HG03066 (cell line): ENCODE results near the gene CHCHD5.

Source experiments
- ATAC-seq: cut with Tn5 transposase; IDR thresholded peaks from one replicate; pipeline ENCODE4 v1.9.1; 2021; ENCODE audit warnings: low read depth; ENCODE audit not compliant: unreplicated experiment

CHCHD5 gene

DNA sequence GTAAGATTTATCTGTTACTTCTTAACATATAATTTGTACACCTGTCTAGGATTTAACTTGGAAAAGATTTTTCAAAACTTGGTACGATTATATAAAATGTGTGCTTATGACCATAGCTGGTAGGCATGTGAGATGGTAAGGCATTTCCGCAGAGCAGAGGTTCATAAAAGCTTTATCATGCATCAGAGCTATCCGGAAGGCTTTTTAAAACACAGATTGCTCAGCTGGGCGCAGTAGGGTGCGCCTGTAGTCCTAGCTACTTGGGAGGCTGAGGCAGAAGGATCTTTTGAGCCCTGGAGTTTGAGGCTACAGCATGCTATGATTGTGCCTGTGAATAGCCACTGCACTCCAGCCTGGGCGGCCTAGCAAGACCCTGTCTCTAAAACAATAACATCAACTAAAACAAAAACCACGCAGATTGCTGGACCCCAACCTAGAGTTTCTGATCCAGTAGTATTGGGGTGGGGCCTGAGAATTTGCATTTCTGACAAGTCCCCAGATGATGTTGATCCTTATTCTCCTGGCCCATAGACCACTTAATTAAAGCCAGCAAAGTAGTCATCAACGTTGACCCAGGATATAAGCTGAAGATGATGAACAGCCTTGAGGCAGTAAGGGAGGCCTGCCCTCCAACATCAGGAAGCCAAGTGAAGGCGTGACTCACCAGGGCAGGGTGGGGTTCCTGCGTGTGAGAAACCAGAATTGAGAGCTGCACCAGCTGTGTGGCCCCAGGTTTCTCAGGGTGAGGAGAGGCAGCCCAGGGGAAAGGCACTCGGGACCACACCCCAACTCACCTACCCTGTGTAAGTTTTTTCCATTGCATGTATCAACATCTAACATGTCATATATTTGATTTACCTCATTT lies 39.7 kb downstream of the CHCHD5 start:
- ATAC-seq, result no peak

DNA sequence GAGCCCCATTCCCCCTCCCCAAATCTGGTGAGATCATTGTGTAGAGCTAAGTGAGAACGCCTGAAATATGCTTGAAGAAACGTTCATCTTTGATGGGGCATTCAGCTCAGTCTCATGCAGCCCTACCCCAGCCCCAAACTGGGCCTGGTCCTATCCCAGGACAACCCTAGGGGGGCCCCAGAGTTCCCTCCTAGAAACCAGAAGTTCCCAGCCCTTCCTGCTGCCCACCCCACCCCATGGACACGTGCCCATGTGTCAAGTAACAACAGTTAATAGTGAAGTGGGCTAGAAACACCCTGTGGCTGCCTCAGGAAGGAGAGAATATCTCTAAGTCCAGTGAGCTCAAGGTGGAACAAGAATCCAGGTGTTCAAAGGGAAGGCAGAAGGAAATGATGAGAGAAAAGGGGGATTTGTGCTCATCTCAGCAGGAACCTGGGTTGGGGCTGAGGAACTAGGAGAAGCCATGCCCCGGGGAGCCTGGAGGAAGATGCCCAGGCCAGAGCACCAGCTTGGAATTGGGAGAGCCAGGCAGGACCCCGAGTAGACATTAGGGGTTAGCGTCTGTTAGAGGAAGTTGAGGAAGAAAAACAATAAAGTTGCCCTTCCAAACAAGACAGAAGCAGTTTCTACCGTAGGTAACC lies 41.2 kb downstream of the CHCHD5 start:
- ATAC-seq, result no peak

DNA sequence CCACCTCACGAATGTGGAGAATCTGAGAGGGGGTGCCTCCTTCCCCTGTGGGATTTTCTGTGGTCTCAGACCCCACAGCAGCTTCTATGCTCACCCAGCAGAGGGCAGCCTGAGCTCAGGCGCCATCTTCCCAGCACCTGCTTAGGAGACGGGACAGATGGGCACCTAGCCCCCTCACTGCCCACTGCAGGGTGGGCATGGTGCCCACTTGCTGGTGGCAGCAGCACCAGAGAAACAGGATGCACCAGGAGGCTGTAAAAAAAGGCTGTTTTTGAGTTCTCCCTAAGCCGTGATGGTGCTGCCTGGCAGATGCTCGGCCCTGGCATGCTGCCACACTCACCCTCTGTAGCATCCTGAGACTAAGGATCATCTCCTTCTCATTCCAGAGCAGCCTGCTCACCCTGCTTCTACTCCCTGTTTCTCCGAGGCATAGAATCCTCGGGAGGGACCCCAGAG lies 42.2 kb downstream of the CHCHD5 start:
- no peak for ATAC-seq

DNA sequence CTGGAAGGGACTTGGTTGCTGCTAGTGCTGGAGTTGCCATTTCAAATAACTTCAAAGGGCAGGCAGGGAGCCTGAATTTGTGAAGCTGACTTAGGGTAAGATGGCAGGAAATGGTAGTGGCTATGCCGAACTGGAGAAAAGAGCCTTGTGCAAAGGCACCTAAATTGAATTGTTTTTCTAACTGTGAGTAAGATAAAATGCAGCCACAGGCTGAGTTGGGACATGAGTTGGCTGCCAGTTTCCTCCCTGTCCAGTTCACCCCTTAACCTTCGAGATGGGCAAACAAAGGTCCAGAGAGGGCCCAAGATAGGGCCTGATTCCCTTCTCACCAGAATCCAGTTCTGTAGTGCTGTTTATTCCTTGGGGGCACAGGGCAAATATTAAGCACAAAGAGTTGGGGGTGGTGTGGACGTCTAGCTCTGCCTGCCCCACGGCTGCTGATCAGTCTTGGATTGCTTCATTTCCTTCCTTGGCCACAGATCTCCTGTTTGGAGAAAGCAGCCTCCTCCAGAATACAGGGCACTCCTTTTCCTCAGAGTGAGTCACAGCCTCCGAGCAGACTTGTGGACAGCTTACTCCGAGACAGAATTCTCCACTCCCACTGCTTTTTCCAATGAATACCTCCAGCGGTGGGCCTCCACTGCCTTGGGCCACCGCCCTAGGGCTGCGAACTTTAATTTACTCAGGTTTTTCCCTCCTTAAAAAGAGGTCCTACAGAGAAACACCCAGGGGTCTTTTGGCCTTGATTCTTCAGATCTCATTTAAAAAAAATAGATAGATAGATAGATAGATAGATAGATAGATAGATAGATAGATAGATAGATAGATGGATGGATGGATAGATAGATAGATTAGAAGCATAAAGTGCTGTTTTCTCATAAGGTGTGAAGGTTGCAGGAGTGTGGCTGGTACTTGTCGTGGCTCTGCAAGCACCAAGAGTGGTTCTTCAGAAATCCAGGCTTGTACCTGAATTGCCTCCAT lies 42.9 kb downstream of the CHCHD5 start:
- ATAC-seq, result no peak

- ATAC-seq, result no peak
Measured at GRCh38 chr2:112629224-112629623, 44.8 kb downstream of the CHCHD5 start.

DNA sequence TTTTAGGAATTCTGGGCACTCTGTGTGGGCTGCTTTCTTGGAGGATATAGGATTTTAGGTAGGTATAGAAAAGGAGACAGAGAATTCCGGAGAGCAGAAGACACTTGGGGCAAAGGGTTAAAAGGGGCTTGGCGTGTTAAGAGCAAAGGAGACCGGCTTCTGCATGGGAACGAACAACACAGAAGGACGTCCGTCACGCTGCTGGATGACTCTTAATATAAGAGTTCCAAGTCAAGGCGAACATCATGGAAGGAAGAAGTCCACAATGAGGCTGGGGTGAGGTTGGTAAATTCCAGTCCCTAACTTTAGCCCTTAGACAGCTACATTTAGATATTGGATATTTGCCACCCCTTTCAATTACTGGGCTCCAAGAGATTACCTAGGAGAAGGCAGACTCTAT lies 45.4 kb downstream of the CHCHD5 start:
- no peak for ATAC-seq

- no peak for ATAC-seq
Measured at GRCh38 chr2:112630268-112630667, 45.9 kb downstream of the CHCHD5 start.

GRCh38 chr2:112633708-112634107 lies 49.3 kb downstream of the CHCHD5 start:
- ATAC-seq, result no peak

DNA sequence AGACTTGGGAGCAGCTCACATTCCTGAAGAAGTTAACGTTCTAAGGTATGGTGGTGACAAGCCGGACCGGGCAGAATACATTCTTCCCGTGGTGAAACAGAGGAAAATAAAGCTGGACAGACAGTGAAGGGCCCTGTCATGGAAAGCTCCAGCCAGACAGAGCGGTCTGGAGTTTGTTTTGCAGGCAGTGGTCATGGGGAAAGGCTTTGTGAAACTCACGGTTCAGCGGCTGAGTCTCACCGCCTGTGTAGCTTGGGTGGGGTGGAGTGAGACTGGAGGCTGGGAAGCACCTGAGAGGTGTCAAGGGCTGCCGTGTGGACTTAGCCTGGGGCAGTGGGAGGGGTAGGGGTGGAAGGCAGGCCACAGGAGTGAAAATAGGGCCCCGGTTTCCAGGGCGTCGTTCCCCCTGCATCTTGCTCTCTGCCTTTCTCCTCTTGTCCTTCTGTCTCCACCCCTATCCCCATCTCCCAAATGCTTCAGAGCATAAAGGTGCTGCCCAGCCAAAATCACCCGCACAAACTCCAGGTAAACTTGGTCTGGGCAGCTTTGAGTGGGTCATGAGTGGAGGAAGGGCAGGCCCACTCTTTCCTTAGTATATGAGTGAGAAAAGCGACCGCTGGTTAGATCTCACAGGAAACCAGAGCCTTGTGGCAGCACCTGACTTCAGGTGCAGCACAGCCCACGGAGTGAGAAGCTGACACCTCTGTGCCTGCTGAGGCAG lies 49.9 kb downstream of the CHCHD5 start:
- no peak for ATAC-seq

DNA sequence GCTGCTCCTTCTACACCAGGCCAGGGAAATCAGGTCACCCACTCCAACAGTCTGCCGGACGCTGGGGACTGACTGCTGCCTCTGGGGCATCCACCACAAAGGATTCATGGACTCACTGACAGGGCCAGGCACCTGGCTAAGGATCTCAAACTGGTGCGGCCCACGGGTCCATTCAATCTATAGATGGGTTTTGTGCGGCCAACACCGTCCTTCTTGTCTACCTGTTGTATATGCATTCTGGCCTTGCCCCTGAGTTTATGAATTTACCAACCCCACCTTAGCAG lies 50.4 kb downstream of the CHCHD5 start:
- ATAC-seq, result no peak

DNA sequence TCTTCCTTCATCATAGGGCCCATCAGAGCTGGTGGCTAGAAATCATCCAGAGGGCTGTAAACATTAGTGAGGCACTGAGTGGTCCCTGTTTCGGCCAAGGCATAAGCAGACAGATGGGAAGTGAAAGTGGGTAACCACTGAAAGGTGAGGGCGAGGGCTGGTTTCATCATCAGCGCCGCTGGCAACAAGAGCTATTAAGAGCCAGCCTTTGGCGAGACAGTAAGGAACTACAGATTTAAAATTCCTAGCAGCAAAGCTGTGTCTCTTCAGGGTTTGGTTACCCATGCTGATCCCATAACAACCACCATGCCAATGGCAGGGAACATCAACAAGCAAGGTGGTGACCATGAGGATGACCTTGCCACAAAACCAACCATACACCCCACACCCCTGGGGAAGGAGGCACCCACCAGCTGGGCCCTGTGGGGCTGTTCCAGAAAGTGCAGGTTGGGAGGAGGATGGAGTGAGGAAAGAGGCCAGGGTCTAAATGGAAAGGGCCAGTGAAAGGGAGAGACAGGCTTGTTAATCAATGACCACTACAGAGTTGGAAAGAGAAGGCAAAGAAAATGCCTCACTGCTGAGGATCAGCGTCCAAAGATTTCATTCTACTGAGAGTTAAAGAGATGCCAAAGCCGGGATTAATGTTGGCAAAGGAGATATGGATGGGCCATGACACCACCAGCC lies 52.3 kb downstream of the CHCHD5 start:
- ATAC-seq, result peak; percentile 83

DNA sequence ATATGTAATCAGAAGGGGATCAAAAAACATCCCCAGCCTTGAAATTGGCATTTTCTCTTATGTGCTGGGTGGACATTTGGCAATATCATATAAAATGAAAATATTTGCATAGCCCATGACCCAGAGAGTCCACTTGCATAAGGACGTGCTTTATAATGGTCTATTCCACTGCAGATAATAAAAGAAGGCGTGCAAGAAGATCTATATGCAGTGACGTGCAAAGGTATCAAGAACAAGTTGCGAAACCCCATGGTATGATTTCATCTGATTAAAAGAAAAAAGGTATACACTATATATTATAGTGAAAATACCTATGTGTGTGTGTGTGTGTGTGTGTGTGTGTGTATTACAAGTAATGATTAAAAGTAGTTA lies 52.9 kb downstream of the CHCHD5 start:
- no peak for ATAC-seq
